ENCODE data around the gene COX6A2. TPM values are rescaled to one million over a fixed set of nuclear protein-coding genes. Genes with fewer than 3 reads are reported as not detected.
A peak's percentile ranks its signal among the peaks of the same experiment; 100 is the strongest.

Gene COX6A2
- total RNA-seq, 1 experiment from 2014 or later, result not detected

- TF ChIP-seq HMGXB4 (CRISPR knock-in tag; IDR thresholded peaks at IDR 0.05) (0 out of 2 replicates have a peak, but pooled peaks have one; percentile 20), NR1H2 (CRISPR knock-in tag; IDR thresholded peaks at IDR 0.05) (no peak)
- no peak for ATAC-seq
- Mint-ChIP-seq H3K27ac (no peak overlapping the region), H3K9me3 (0 out of 2 replicates have a peak, but pooled peaks cover 5% of the 10 kb centered on the region), H3K4me3 (peak overlapping the region; percentile 61), H3K36me3 (peaks cover 2% of the 10 kb centered on the region; the same call in 1 of the 2 replicates), H3K4me1 (peaks cover 9% of the 10 kb centered on the region), H3K27me3 (ENCODE audit: low read depth) (peaks cover 58% of the 10 kb centered on the region)
- no peak for DNase-seq (ENCODE audit: low spot score)
- ChIA-PET CTCF (interaction anchor here (0.6 to 13.1 kb wide), 4 partner anchors 14 to 1498 kb away, joined by 3 to 221 read pairs (median 3); partner anchors contain the start of genes ARMC5 and TAOK2), POLR2A (interaction anchor here (1.0 to 1.3 kb wide), 2 partner anchors 11 to 241 kb away, joined by 3 to 10 read pairs; partner anchors contain the start of gene ARMC5)
Measured at GRCh38 chr16:31471241-31471874, 43.2 kb upstream of the COX6A2 start.

DNA sequence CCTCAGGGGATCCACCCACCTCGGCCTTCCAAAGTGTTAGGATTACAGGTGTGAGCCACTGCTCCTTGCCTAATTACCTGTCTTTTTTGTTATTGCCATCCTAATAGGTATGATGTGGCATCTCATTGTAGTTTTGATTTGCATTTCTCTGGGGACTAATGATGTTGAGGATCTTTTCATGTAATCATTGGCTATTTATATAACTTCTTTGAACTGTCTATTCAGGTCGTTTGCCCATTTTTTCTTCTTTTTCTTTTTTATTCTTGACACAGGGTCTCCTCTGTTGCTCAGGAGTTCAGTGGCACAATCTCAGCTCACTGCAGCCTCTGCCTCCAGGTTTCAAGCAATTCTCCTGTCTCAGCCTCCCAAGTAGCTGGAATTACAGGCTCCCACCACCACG is 42.5 kb upstream of the COX6A2 start:
- DNase-seq (ENCODE audit: low spot score) (no peak), ATAC-seq (no peak)
- Mint-ChIP-seq H3K4me3 (no peak overlapping the region; the same call in 1 of the 2 replicates), H3K9me3 (0 out of 2 replicates have a peak, but pooled peaks cover 5% of the 10 kb centered on the region), H3K27ac (no peak overlapping the region), H3K4me1 (peaks cover 7% of the 10 kb centered on the region), H3K27me3 (ENCODE audit: low read depth) (peaks cover 51% of the 10 kb centered on the region), H3K36me3 (peaks cover 2% of the 10 kb centered on the region; the same call in 1 of the 2 replicates)
- ChIA-PET CTCF (interaction anchor here (1.4 to 13.1 kb wide), 2 partner anchors 14 to 328 kb away, joined by 3 to 221 read pairs; partner anchors contain the start of gene ARMC5), POLR2A (no interaction called here)
- no peak for TF ChIP-seq E2F5 (CRISPR knock-in tag; IDR thresholded peaks at IDR 0.05)
- TF ChIP-seq ZSCAN18 (CRISPR knock-in tag; IDR thresholded peaks at IDR 0.05), result no peak
- TF ChIP-seq ZNF317 (CRISPR knock-in tag; IDR thresholded peaks at IDR 0.05; ENCODE audit: borderline replicate concordance, low read depth), result no peak
- TF ChIP-seq FOXP1 (CRISPR knock-in tag; IDR thresholded peaks at IDR 0.05; ENCODE audit: borderline replicate concordance), result no peak
- TF ChIP-seq SMAD3 (CRISPR knock-in tag; IDR thresholded peaks at IDR 0.05; ENCODE audit: borderline replicate concordance), result no peak
- TF ChIP-seq GRHL2 (CRISPR knock-in tag; IDR thresholded peaks at IDR 0.05; ENCODE audit: insufficient replicate concordance, severe bottlenecking), result no peak
- TF ChIP-seq NR3C1 (CRISPR knock-in tag; conservative IDR thresholded peaks at IDR 0.05; ENCODE audit: low read depth), result no peak
- TF ChIP-seq ZNF425 (CRISPR knock-in tag; conservative IDR thresholded peaks at IDR 0.05), result no peak
- no peak for TF ChIP-seq EMX1 (CRISPR knock-in tag; IDR thresholded peaks at IDR 0.05)
- TF ChIP-seq TCF7 (CRISPR knock-in tag; IDR thresholded peaks at IDR 0.05; ENCODE audit: low read depth), result no peak
- no peak for TF ChIP-seq RORB (CRISPR knock-in tag; IDR thresholded peaks at IDR 0.05)
- TF ChIP-seq USF1 (CRISPR knock-in tag; IDR thresholded peaks at IDR 0.05), result no peak
- no peak for TF ChIP-seq NFYB (CRISPR knock-in tag; conservative IDR thresholded peaks at IDR 0.05; ENCODE audit: low read depth)
